ENCODE measurements around the gene STK38L. TPM values are rescaled to one million over a fixed set of nuclear protein-coding genes. Genes with fewer than 3 reads are reported as not detected.

The STK38L gene
- polyA plus RNA-seq, 1 donor (not counting 4 experiments of a cell fraction or from before 2014, with no cell fraction given): 25.4 TPM

GRCh38 chr12:27282754-27283153, 38.7 kb downstream of the STK38L start:
- no peak overlapping the region for H3K9ac ChIP-seq (ENCODE audit: control insufficient read depth, extremely low read depth, insufficient read depth, low read length)
- no peaks in the 10 kb centered on the region for H3K36me3 ChIP-seq (ENCODE audit: control insufficient read depth in 2 of 2, extremely low read depth in 1 of 2, insufficient read depth in 2 of 2, low read length in 2 of 2)
- DNase-seq (ENCODE audit: low read depth, low spot score) (no peak), FAIRE-seq (peak; percentile 13)
- H2AFZ ChIP-seq (ENCODE audit: control insufficient read depth, low read length): no peak overlapping the region
- no peaks in the 10 kb centered on the region for H4K20me1 ChIP-seq (ENCODE audit: control insufficient read depth, extremely low read depth, insufficient read depth, low read length)
- no peaks in the 10 kb centered on the region for H3K9me3 ChIP-seq (ENCODE audit: control insufficient read depth, low read depth, low read length)
- peaks cover 2% of the 10 kb centered on the region for H3K9me1 ChIP-seq (ENCODE audit: control insufficient read depth, extremely low read depth, insufficient read depth, low read length)
- no peaks in the 10 kb centered on the region for H3K27me3 ChIP-seq (ENCODE audit: control insufficient read depth, extremely low read depth, insufficient read depth, low read length)
- no peak overlapping the region for H3K4me2 ChIP-seq (ENCODE audit: control insufficient read depth, extremely low read depth, insufficient read depth, low read depth, low read length)
- no peak for TF ChIP-seq EZH2 (IDR thresholded peaks at IDR 0.05; ENCODE audit: low read length)
- no peak for TF ChIP-seq CTCF (optimal IDR thresholded peaks at IDR 0.05 in 1 of 3, IDR thresholded peaks at IDR 0.05 in 1 of 3, conservative IDR thresholded peaks at IDR 0.05 in 1 of 3; ENCODE audit: extremely low read depth in 1 of 3, insufficient read depth in 2 of 3, low read length in 3 of 3)
- dilution Hi-C loops (cut with MboI; ENCODE audit: extremely low pct_ligation_motif_present, low sequenced_read_pairs): no loop called here
- no peak overlapping the region for H3K4me3 ChIP-seq (ENCODE audit: control insufficient read depth in 2 of 3, extremely low read depth in 1 of 3, insufficient read depth in 2 of 3, low read depth in 1 of 3, low read length in 3 of 3)
- no peaks in the 10 kb centered on the region for H3K4me1 ChIP-seq (ENCODE audit: control insufficient read depth, extremely low read depth, insufficient read depth, low read length)
- H3K27ac ChIP-seq (ENCODE audit: control insufficient read depth, insufficient read depth, low read length): no peak overlapping the region
- no peaks in the 10 kb centered on the region for H3K79me2 ChIP-seq (ENCODE audit: control insufficient read depth, insufficient read depth, low read length)

- Histone ChIP-seq H3K27ac (ENCODE audit: control insufficient read depth, insufficient read depth, low read length) (no peak overlapping the region), H3K79me2 (ENCODE audit: control insufficient read depth, insufficient read depth, low read length) (no peaks in the 10 kb centered on the region), H3K36me3 (ENCODE audit: control insufficient read depth in 2 of 2, extremely low read depth in 1 of 2, insufficient read depth in 2 of 2, low read length in 2 of 2) (no peaks in the 10 kb centered on the region), H3K9me3 (ENCODE audit: control insufficient read depth, low read depth, low read length) (no peaks in the 10 kb centered on the region), H3K9me1 (ENCODE audit: control insufficient read depth, extremely low read depth, insufficient read depth, low read length) (peaks cover 2% of the 10 kb centered on the region), H3K4me1 (ENCODE audit: control insufficient read depth, extremely low read depth, insufficient read depth, low read length) (no peaks in the 10 kb centered on the region), H4K20me1 (ENCODE audit: control insufficient read depth, extremely low read depth, insufficient read depth, low read length) (no peaks in the 10 kb centered on the region), H2AFZ (ENCODE audit: control insufficient read depth, low read length) (no peak overlapping the region), H3K9ac (ENCODE audit: control insufficient read depth, extremely low read depth, insufficient read depth, low read length) (no peak overlapping the region), H3K4me2 (ENCODE audit: control insufficient read depth, extremely low read depth, insufficient read depth, low read depth, low read length) (no peak overlapping the region), H3K4me3 (ENCODE audit: control insufficient read depth in 2 of 3, extremely low read depth in 1 of 3, insufficient read depth in 2 of 3, low read depth in 1 of 3, low read length in 3 of 3) (no peak overlapping the region), H3K27me3 (ENCODE audit: control insufficient read depth, extremely low read depth, insufficient read depth, low read length) (no peaks in the 10 kb centered on the region)
- dilution Hi-C loops (cut with MboI; ENCODE audit: extremely low pct_ligation_motif_present, low sequenced_read_pairs): no loop called here
- FAIRE-seq (no peak), DNase-seq (ENCODE audit: low read depth, low spot score) (no peak)
- TF ChIP-seq EZH2 (IDR thresholded peaks at IDR 0.05; ENCODE audit: low read length): no peak
- TF ChIP-seq CTCF (optimal IDR thresholded peaks at IDR 0.05 in 1 of 3, IDR thresholded peaks at IDR 0.05 in 1 of 3, conservative IDR thresholded peaks at IDR 0.05 in 1 of 3; ENCODE audit: extremely low read depth in 1 of 3, insufficient read depth in 2 of 3, low read length in 3 of 3): no peak
These were observed 39.9 kb downstream of the STK38L start for GRCh38 chr12:27284021-27284420.
